Neuronal stem cell (in vitro differentiated cells): ENCODE results near the gene LCN1.
"Not testable (repeated sequence)": the region's sequence is repeated elsewhere in the genome, so short reads cannot be mapped to it uniquely, and the experiment has no call there.

Experiments used
- DNase-seq: peaks from one replicate; pipeline ENCODE4 v3.0.0-alpha.2; 2013; ENCODE audit warnings: low spot score
- H2AFZ ChIP-seq: one replicate; pipeline ENCODE4 v1.6.1; 2013; ENCODE audit warnings: mild to moderate bottlenecking, low read length, inconsistent platforms
- H2AK5ac ChIP-seq: 2 replicates; pipeline ENCODE4 v1.6.1; 2013; ENCODE audit warnings: low read depth, mild to moderate bottlenecking, inconsistent platforms, low read length, moderate library complexity, mixed read lengths
- H2BK120ac ChIP-seq: 2 replicates; pipeline ENCODE4 v1.6.1; 2013; ENCODE audit warnings: low read depth, mild to moderate bottlenecking, inconsistent platforms, low read length, moderate library complexity, mixed read lengths
- H2BK12ac ChIP-seq: one replicate; pipeline ENCODE4 v1.6.1; 2013; ENCODE audit warnings: low read length, inconsistent platforms
- H2BK15ac ChIP-seq: 2 replicates; pipeline ENCODE4 v1.6.1; 2013; ENCODE audit warnings: mild to moderate bottlenecking, low read length, inconsistent platforms, mixed read lengths
- H2BK5ac ChIP-seq: one replicate; pipeline ENCODE4 v1.6.1; 2013; ENCODE audit warnings: inconsistent platforms, mild to moderate bottlenecking, low read length, moderate library complexity
- H3K14ac ChIP-seq: one replicate; pipeline ENCODE4 v1.6.1; 2013; ENCODE audit warnings: low read length, inconsistent platforms
- H3K18ac ChIP-seq: 2 replicates; pipeline ENCODE4 v1.6.1; 2013; ENCODE audit warnings: low read length, inconsistent platforms
- H3K23ac ChIP-seq: 2 replicates; pipeline ENCODE4 v1.6.1; 2013; ENCODE audit warnings: low read depth, mild to moderate bottlenecking, mixed read lengths, low read length, inconsistent platforms; ENCODE audit not compliant: poor library complexity
- H3K27ac ChIP-seq: replicated peaks from 3 replicates; pipeline ENCODE4 v1.5.1; 2013; ENCODE audit warnings: low read length, inconsistent platforms
- H3K27me3 ChIP-seq, 3 experiments: 2 replicates each; pipeline ENCODE4 v1.6.1; 2013; ENCODE audit warnings: low read length in 3 of 3, mild to moderate bottlenecking in 2 of 3, inconsistent platforms in 1 of 3, low read depth in 1 of 3, mixed read lengths in 1 of 3, moderate library complexity in 1 of 3; ENCODE audit not compliant: control insufficient read depth in 3 of 3, insufficient read depth in 3 of 3
- H3K36me3 ChIP-seq, 2 donors: replicated peaks in 1 of 2; 2 replicates each; pipeline ENCODE4 v1.6.1; 2013; ENCODE audit warnings: low read length in 2 of 2; ENCODE audit not compliant: control insufficient read depth in 2 of 2, insufficient read depth in 2 of 2
- H3K4ac ChIP-seq: 2 replicates; pipeline ENCODE4 v1.6.1; 2013; ENCODE audit warnings: inconsistent platforms, mild to moderate bottlenecking, low read length, moderate library complexity
- H3K4me1 ChIP-seq, 2 donors: 1 replicate in 1 of 2; 2 replicates in 1 of 2; pipeline ENCODE4 v1.6.1; 2013; ENCODE audit warnings: low read length in 2 of 2, low read depth in 1 of 2; ENCODE audit not compliant: control insufficient read depth in 2 of 2, insufficient read depth in 1 of 2
- H3K4me2 ChIP-seq: one replicate; pipeline ENCODE4 v1.6.1; 2013; ENCODE audit warnings: mild to moderate bottlenecking, low read length, inconsistent platforms; ENCODE audit not compliant: insufficient read depth, poor library complexity, severe bottlenecking
- H3K4me3 ChIP-seq, 2 donors: 2 replicates each; pipeline ENCODE4 v1.5.1; 2013; ENCODE audit warnings: low read length in 2 of 2, mild to moderate bottlenecking in 2 of 2, inconsistent platforms in 1 of 2, moderate library complexity in 1 of 2
- H3K79me1 ChIP-seq: one replicate; pipeline ENCODE4 v1.6.1; 2013; ENCODE audit warnings: low read depth, mild to moderate bottlenecking, inconsistent platforms, low read length, moderate library complexity
- H3K9ac ChIP-seq: one replicate; pipeline ENCODE4 v1.6.1; 2013; ENCODE audit warnings: mild to moderate bottlenecking, low read depth, low read length, inconsistent platforms; ENCODE audit not compliant: poor library complexity
- H3K9me3 ChIP-seq, 2 donors: replicated peaks in 1 of 2; 2 replicates each; pipeline versions ENCODE3 to v1.6.1; 2013; ENCODE audit warnings: low read length in 2 of 2, mild to moderate bottlenecking in 2 of 2, inconsistent platforms in 1 of 2, low read depth in 1 of 2, mixed read lengths in 1 of 2, moderate library complexity in 1 of 2; ENCODE audit not compliant: control insufficient read depth in 2 of 2, insufficient read depth in 1 of 2
- H4K8ac ChIP-seq: one replicate; pipeline ENCODE4 v1.6.1; 2013; ENCODE audit warnings: low read depth, mild to moderate bottlenecking, inconsistent platforms, low read length, moderate library complexity
- H4K91ac ChIP-seq: one replicate; pipeline ENCODE4 v1.6.1; 2013; ENCODE audit warnings: low read length, low read depth, mild to moderate bottlenecking, inconsistent platforms; ENCODE audit not compliant: poor library complexity
- WGBS, 2 donors: extraction: QIAGEN DNeasy Blood & Tissue Kit; methylation state at CpG; one replicate each; pipeline ENCODE4 v1.1.7; 2013; ENCODE audit warnings: missing lambda C conversion rate in 2 of 2, mixed read lengths in 1 of 2; ENCODE audit not compliant: insufficient read length in 2 of 2, insufficient replicate concordance in 1 of 2; ENCODE audit errors: extremely low coverage in 2 of 2; 5-methylcytosine and 5-hydroxymethylcytosine counted together

Gene LCN1

DNA sequence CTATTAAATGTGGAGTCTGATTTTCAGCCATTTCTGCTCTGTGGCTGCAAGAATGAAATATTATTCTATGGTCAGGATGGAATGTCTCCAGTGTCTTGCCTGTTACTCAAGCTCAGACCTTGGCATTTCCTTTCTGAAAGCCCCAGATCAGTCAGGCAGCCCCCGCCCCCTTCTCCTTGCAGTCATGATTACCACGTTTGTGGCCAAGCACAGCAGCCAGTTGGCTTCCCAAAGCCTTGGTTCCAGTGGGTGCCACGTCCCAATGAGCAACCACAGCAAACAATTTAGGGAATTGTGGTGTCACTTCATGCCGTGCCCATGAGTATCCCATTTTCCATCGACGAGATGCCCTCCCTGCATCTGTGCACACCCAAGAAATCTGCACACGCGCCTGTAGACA, 15.0 kb downstream of the LCN1 start:
- Histone ChIP-seq H3K4me2 (no peak overlapping the region), H2BK12ac (no peak overlapping the region), H3K23ac (no peak overlapping the region), H3K4me3 (no peak overlapping the region), H2AK5ac (no peak overlapping the region), H2BK5ac (no peak overlapping the region), H3K14ac (no peak overlapping the region), H3K27ac (no peak overlapping the region), H3K79me1 (no peaks in the 10 kb centered on the region), H3K36me3 (no peaks in the 10 kb centered on the region), H3K4me1 (no peaks in the 10 kb centered on the region), H2BK15ac (no peak overlapping the region), H4K8ac (no peak overlapping the region), H4K91ac (no peak overlapping the region), H3K9me3 (no peaks in the 10 kb centered on the region), H3K27me3 (peaks cover 0 to 21% (median 0%) of the 10 kb centered on the region in 3 experiments), H3K18ac (no peak overlapping the region), H2BK120ac (no peak overlapping the region), H3K4ac (no peak overlapping the region), H2AFZ (no peak overlapping the region), H3K9ac (no peak overlapping the region)
- DNase-seq, result no peak
- no CpG with 5 or more reads among the region's 8 CpGs for WGBS, 2 donors

DNA sequence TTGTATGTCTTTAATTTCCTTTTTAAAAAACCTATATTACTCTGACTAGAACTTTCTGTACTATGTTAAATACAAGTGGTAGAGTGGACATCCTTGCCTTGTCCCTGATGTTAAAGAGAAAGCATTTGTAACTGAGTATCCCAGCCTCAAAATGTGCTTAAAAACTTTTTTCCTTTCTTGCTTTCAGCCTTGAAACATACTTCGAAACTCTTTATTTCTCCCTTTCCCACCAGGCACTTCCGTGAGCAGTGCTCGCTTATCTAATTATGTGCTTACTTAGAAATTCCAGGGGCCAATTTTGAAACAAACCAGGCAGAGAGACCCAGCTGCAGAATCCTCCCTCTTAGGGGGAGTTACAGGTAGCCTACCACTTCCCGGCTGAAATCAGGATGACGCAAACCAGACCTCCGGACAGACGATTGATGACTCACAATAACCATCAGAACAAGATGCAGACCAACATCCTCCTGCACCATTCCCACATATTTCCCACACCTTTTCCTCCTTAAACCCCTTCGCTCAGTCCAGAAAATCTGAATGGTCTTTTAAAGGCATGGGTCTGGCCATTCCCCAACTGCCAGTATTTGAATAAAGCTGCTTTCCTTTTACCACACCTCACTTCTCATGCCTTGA, 22.1 kb downstream of the LCN1 start:
- not testable (repeated sequence) for H3K4me1 ChIP-seq, H3K36me3 ChIP-seq, H4K8ac ChIP-seq, H3K9ac ChIP-seq, DNase-seq, H2AFZ ChIP-seq, H2BK12ac ChIP-seq, H3K9me3 ChIP-seq, H3K18ac ChIP-seq, H3K4me2 ChIP-seq, H3K23ac ChIP-seq, H2AK5ac ChIP-seq, H3K4me3 ChIP-seq, H3K27ac ChIP-seq, H2BK15ac ChIP-seq, H2BK120ac ChIP-seq, H2BK5ac ChIP-seq, H4K91ac ChIP-seq, H3K4ac ChIP-seq, H3K79me1 ChIP-seq, H3K14ac ChIP-seq
- peaks cover 0 to 20% (median 0%) of the 10 kb centered on the region in 3 experiments for H3K27me3 ChIP-seq
- no CpG with 5 or more reads among the region's 8 CpGs for WGBS, 2 donors

DNA sequence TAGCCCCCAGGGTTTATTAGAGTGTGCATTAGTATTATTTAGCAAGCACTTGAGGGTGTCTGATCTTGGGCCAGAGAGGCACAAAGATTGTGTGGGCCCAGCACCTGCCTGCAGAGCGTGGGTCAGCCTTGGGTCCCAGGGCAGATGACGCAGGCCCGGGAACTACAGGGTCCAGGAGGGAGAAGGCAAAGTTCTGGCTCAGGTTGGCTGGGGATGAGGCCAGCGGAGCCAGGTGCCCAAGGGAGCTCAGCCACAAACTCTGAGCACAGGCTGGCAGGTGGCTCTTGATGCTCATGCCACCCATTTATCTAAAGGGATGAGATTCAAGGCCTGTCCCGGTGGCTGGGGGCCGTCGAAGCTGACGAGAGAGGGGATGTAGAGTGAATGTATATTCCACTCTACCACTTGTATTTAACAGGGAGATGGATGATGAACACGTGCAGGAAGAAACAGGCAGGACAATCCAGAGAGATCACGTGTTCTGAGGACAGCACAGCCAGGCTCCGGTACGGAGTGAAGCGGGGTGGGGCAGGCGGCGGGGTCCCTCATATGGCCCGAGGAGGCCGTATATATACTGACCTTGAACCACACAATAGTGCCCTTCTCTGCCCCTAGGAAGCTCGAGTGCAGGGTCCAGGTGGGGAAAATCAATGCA, 23.9 kb downstream of the LCN1 start:
- Histone ChIP-seq H2BK12ac (no peak overlapping the region), H4K91ac (no peak overlapping the region), H3K18ac (no peak overlapping the region), H3K4me3 (no peak overlapping the region), H3K4me1 (no peaks in the 10 kb centered on the region), H3K4me2 (no peak overlapping the region), H3K79me1 (peaks cover 2% of the 10 kb centered on the region), H2AFZ (no peak overlapping the region), H3K14ac (no peak overlapping the region), H3K23ac (no peak overlapping the region), H3K9me3 (peaks cover 0 to 2% of the 10 kb centered on the region in 2 donors), H3K27ac (no peak overlapping the region), H3K9ac (peak overlapping the region; percentile 44), H2BK120ac (no peak overlapping the region), H2BK15ac (no peak overlapping the region), H2AK5ac (no peak overlapping the region), H2BK5ac (no peak overlapping the region), H3K36me3 (no peaks in the 10 kb centered on the region), H3K27me3 (peaks cover 0 to 12% (median 0%) of the 10 kb centered on the region in 3 experiments), H4K8ac (no peak overlapping the region), H3K4ac (no peak overlapping the region)
- DNase-seq, result no peak
- no CpG with 5 or more reads among the region's 18 CpGs for WGBS, 2 donors

DNA sequence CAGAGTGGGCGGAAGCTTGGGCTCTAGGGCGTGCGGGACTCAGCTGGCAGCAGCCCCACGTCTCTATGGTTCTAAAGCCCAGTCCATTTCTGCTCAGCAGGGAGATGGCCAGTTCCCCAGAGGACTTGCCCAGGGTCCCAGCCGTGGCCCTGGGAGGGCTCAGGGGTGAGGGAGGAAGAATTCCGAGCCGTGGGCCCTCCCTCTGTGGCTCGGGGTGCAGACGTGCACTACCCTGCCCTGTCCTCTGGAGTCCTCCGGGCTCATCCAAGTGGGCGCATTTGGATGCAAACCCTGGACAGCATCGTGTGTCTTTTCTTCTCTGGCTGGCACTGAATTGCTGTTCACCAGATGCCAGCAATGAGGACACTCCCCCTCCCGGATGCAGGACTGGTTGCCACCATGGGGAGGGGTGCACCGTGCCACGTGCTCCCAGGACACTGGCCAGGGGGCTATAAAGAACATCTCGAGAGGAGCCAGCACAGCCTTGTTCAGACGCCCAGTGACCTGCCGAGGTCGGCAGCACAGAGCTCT, 24.5 kb downstream of the LCN1 start, which contains the start of gene OBP2A:
Gene OBP2A, plus strand, starts transcription at position 481 of the 531 bp plus-strand sequence. CDS start 55 bp downstream, outside the sequence.
- H2BK5ac ChIP-seq, H2BK120ac ChIP-seq, H4K91ac ChIP-seq, H3K4ac ChIP-seq, H2AFZ ChIP-seq, H3K36me3 ChIP-seq, H3K14ac ChIP-seq, H3K79me1 ChIP-seq, H2BK12ac ChIP-seq, H3K4me3 ChIP-seq, H3K23ac ChIP-seq, H2BK15ac ChIP-seq, H2AK5ac ChIP-seq, H3K4me1 ChIP-seq, H3K4me2 ChIP-seq, H3K9me3 ChIP-seq, H3K27ac ChIP-seq, H3K18ac ChIP-seq, H4K8ac ChIP-seq, DNase-seq: not testable (repeated sequence)
- Histone ChIP-seq H3K27me3 (peaks cover 0 to 18% (median 0%) of the 10 kb centered on the region in 3 experiments), H3K9ac (peak within 1 kb of the TSS; percentile 44)
- no CpG with 5 or more reads among the region's 19 CpGs for WGBS, 2 donors
